ENCODE measurements around the gene TMEM79. TPM values are rescaled to one million over a fixed set of nuclear protein-coding genes. Genes with fewer than 3 reads are reported as not detected.

The TMEM79 gene
- total RNA-seq, 1 experiment from 2014 or later = 5.5 TPM

GRCh38 chr1:156248323-156248683, 35.8 kb upstream of the TMEM79 start:
- ChIA-PET CTCF (interaction anchor here (0.6 to 1.1 kb wide), 3 partner anchors 11 to 500 kb away, joined by 3 to 15 read pairs (median 4); no protein-coding TSS in a partner anchor), POLR2A (interaction anchor here (0.6 kb wide), 1 partner anchor 22 kb away, joined by 6 read pairs; no protein-coding TSS in a partner anchor)
- intact Hi-C loops (cut with micrococcal nuclease; ENCODE audit: unreplicated experiment) = no loop called here
- H3K4me1 ChIP-seq (ENCODE audit: control insufficient read depth, insufficient read depth, low read length) = peaks cover 9% of the 10 kb centered on the region
- H3K9me3 ChIP-seq (ENCODE audit: control insufficient read depth, insufficient read depth, low read depth, low read length) = no peaks in the 10 kb centered on the region
- no peak for DNase-seq (ENCODE audit: low read depth, low spot score)
- no TSS peak for BruUV-seq (replicated peaks)
- H3K27me3 ChIP-seq (ENCODE audit: control insufficient read depth, insufficient read depth, low read length) = no peaks in the 10 kb centered on the region
- in situ Hi-C loops (cut with HindIII; ENCODE audit: low pct_unique_long_range_greater_than_20kb, low sequenced_read_pairs) = no loop called here
- no peak overlapping the region for H3K4me3 ChIP-seq (ENCODE audit: low read depth in 2 of 2, low read length in 2 of 2)
- no peak; the same call in 1 of the 2 replicates for ATAC-seq
- no peaks in the 10 kb centered on the region; the same call in none of the 2 replicates for H3K36me3 ChIP-seq (ENCODE audit: control insufficient read depth, insufficient read depth, low read length)
- H3K27ac ChIP-seq (ENCODE audit: low read length) = no peak overlapping the region
- no peak for TF ChIP-seq TCF7L2 (IDR thresholded peaks at IDR 0.05; ENCODE audit: low read depth, low read length)
- TF ChIP-seq POLR2AphosphoS5 (IDR thresholded peaks at IDR 0.05; ENCODE audit: low read depth, low read length) = no peak
- no peak for TF ChIP-seq CTCF (IDR thresholded peaks at IDR 0.05)
- TF ChIP-seq REST (IDR thresholded peaks at IDR 0.05; ENCODE audit: insufficient read depth in 1 of 2, low read depth in 2 of 2, low read length in 1 of 2) = no peak
- no peak for TF ChIP-seq SIN3A (IDR thresholded peaks at IDR 0.05; ENCODE audit: borderline replicate concordance, insufficient read depth, low read depth, low read length)

- TSS peak; percentile 70 for BruUV-seq (replicated peaks)
- TF ChIP-seq REST (IDR thresholded peaks at IDR 0.05; ENCODE audit: insufficient read depth in 1 of 2, low read depth in 2 of 2, low read length in 1 of 2) (no peak), POLR2AphosphoS5 (IDR thresholded peaks at IDR 0.05; ENCODE audit: low read depth, low read length) (no peak), SIN3A (IDR thresholded peaks at IDR 0.05; ENCODE audit: borderline replicate concordance, insufficient read depth, low read depth, low read length) (no peak), TCF7L2 (IDR thresholded peaks at IDR 0.05; ENCODE audit: low read depth, low read length) (no peak), CTCF (IDR thresholded peaks at IDR 0.05) (no peak)
- Histone ChIP-seq H3K27ac (ENCODE audit: low read length) (no peak overlapping the region), H3K4me3 (ENCODE audit: low read depth in 2 of 2, low read length in 2 of 2) (no peak overlapping the region), H3K4me1 (ENCODE audit: control insufficient read depth, insufficient read depth, low read length) (peaks cover 9% of the 10 kb centered on the region), H3K9me3 (ENCODE audit: control insufficient read depth, insufficient read depth, low read depth, low read length) (no peaks in the 10 kb centered on the region), H3K27me3 (ENCODE audit: control insufficient read depth, insufficient read depth, low read length) (no peaks in the 10 kb centered on the region), H3K36me3 (ENCODE audit: control insufficient read depth, insufficient read depth, low read length) (no peaks in the 10 kb centered on the region; the same call in none of the 2 replicates)
- ATAC-seq = no peak
- POLR2A ChIA-PET = no interaction called here
- in situ Hi-C loops (cut with HindIII; ENCODE audit: low pct_unique_long_range_greater_than_20kb, low sequenced_read_pairs) (no loop called here), intact Hi-C loops (cut with micrococcal nuclease; ENCODE audit: unreplicated experiment) (no loop called here)
- DNase-seq (ENCODE audit: low read depth, low spot score) = no peak
- CTCF ChIA-PET = no interaction called here
These were observed 34.5 kb upstream of the TMEM79 start for GRCh38 chr1:156249593-156249992.

Data from Panc1 (cell line).